GM21447 (cell line): Measurements from ENCODE around the gene IGSF22.

ENCODE experiments used
- ATAC-seq: cut with Tn5 transposase; IDR thresholded peaks from one replicate; pipeline ENCODE4 v1.9.1; 2021; ENCODE audit not compliant: unreplicated experiment

IGSF22 gene

GRCh38 chr11:18745251-18745650, 19.3 kb upstream of the IGSF22 start:
- ATAC-seq: no peak

GRCh38 chr11:18743900-18744514, 18.0 kb upstream of the IGSF22 start:
- ATAC-seq: no peak

GRCh38 chr11:18743365-18743764, 17.4 kb upstream of the IGSF22 start:
- no peak for ATAC-seq

- no peak for ATAC-seq
Observed at GRCh38 chr11:18741783-18742182, 15.8 kb upstream of the IGSF22 start.

GRCh38 chr11:18739685-18740084, 13.7 kb upstream of the IGSF22 start:
- ATAC-seq: no peak

GRCh38 chr11:18737642-18738041, 11.7 kb upstream of the IGSF22 start:
- ATAC-seq: no peak

GRCh38 chr11:18736590-18737148, 10.7 kb upstream of the IGSF22 start:
- ATAC-seq: no peak

- no peak for ATAC-seq
Observed at GRCh38 chr11:18733202-18733601, 7.2 kb upstream of the IGSF22 start.

- ATAC-seq: peak; percentile 56
Observed at GRCh38 chr11:18731949-18732821, 6.2 kb upstream of the IGSF22 start.

GRCh38 chr11:18731441-18731840, 5.5 kb upstream of the IGSF22 start:
- ATAC-seq: no peak

GRCh38 chr11:18730020-18730419, 4.0 kb upstream of the IGSF22 start:
- ATAC-seq: no peak

GRCh38 chr11:18729426-18729825, 3.4 kb upstream of the IGSF22 start:
- ATAC-seq: no peak

- no peak for ATAC-seq
Observed at GRCh38 chr11:18728658-18729057, 2.7 kb upstream of the IGSF22 start.

GRCh38 chr11:18727479-18728236, 1.7 kb upstream of the IGSF22 start:
- ATAC-seq: no peak

GRCh38 chr11:18723991-18724390, 2.0 kb downstream of the IGSF22 start:
- ATAC-seq: no peak

GRCh38 chr11:18722293-18722637, 3.7 kb downstream of the IGSF22 start:
- no peak for ATAC-seq

GRCh38 chr11:18721561-18722292, 4.3 kb downstream of the IGSF22 start:
- peak; percentile 71 for ATAC-seq

GRCh38 chr11:18720808-18721560, 5.0 kb downstream of the IGSF22 start:
- ATAC-seq: peak; percentile 76

- ATAC-seq: no peak
Observed at GRCh38 chr11:18720091-18720807, 5.7 kb downstream of the IGSF22 start.
